Rectal smooth muscle tissue (tissue), 1 donor: ENCODE data around the gene ADGRG6.
"Not testable (repeated sequence)": the region's sequence is repeated elsewhere in the genome, so short reads cannot be mapped to it uniquely, and the experiment has no call there.

Experiments used
- H3K27ac ChIP-seq: one replicate; pipeline ENCODE4 v1.7.0; 2013; ENCODE audit warnings: low read depth, low read length, inconsistent platforms
- H3K27me3 ChIP-seq: one replicate; pipeline ENCODE4 v1.7.0; 2013; ENCODE audit warnings: low read length; ENCODE audit not compliant: control insufficient read depth, insufficient read depth
- H3K36me3 ChIP-seq: one replicate; pipeline ENCODE4 v1.7.0; 2013; ENCODE audit warnings: low read length; ENCODE audit not compliant: control insufficient read depth, insufficient read depth
- H3K4me1 ChIP-seq: one replicate; pipeline ENCODE4 v1.7.0; 2013; ENCODE audit warnings: low read length; ENCODE audit not compliant: control insufficient read depth, insufficient read depth
- H3K4me3 ChIP-seq: one replicate; pipeline ENCODE4 v1.7.0; 2013; ENCODE audit warnings: low read length
- H3K9ac ChIP-seq: one replicate; pipeline ENCODE4 v1.7.0; 2013; ENCODE audit warnings: low read length

ADGRG6 gene

GRCh38 chr6:142279350-142280180 lies 22.2 kb upstream of the ADGRG6 start:
- H3K4me1 ChIP-seq: no peaks in the 10 kb centered on the region
- no peak overlapping the region for H3K4me3 ChIP-seq
- H3K27me3 ChIP-seq: no peaks in the 10 kb centered on the region
- H3K36me3 ChIP-seq: no peaks in the 10 kb centered on the region
- H3K27ac ChIP-seq: no peak overlapping the region
- H3K9ac ChIP-seq: no peak overlapping the region

- Histone ChIP-seq H3K36me3 (no peaks in the 10 kb centered on the region), H3K27me3 (no peaks in the 10 kb centered on the region), H3K4me1 (no peaks in the 10 kb centered on the region), H3K9ac (no peak overlapping the region), H3K4me3 (no peak overlapping the region), H3K27ac (no peak overlapping the region)
Measured at GRCh38 chr6:142280265-142280664, 21.5 kb upstream of the ADGRG6 start.

GRCh38 chr6:142280927-142281326 lies 20.9 kb upstream of the ADGRG6 start:
- no peak overlapping the region for H3K9ac ChIP-seq
- H3K27ac ChIP-seq: no peak overlapping the region

GRCh38 chr6:142283138-142283537 lies 18.7 kb upstream of the ADGRG6 start:
- H3K9ac ChIP-seq, H3K27ac ChIP-seq, H3K4me3 ChIP-seq, H3K27me3 ChIP-seq, H3K4me1 ChIP-seq, H3K36me3 ChIP-seq: not testable (repeated sequence)

More at GRCh38 chr6:142280927-142281326, 20.9 kb upstream of the ADGRG6 start:
- Histone ChIP-seq H3K4me1 (no peaks in the 10 kb centered on the region), H3K36me3 (no peaks in the 10 kb centered on the region), H3K4me3 (no peak overlapping the region), H3K27me3 (no peaks in the 10 kb centered on the region)

- H3K36me3 ChIP-seq: no peaks in the 10 kb centered on the region
- H3K27ac ChIP-seq: no peak overlapping the region
- H3K9ac ChIP-seq: no peak overlapping the region
- H3K4me3 ChIP-seq: no peak overlapping the region
- H3K27me3 ChIP-seq: no peaks in the 10 kb centered on the region
- H3K4me1 ChIP-seq: no peaks in the 10 kb centered on the region
Measured at GRCh38 chr6:142284419-142284818, 17.4 kb upstream of the ADGRG6 start.

- no peaks in the 10 kb centered on the region for H3K4me1 ChIP-seq
- no peak overlapping the region for H3K27ac ChIP-seq
- H3K36me3 ChIP-seq: no peaks in the 10 kb centered on the region
- no peak overlapping the region for H3K9ac ChIP-seq
- no peaks in the 10 kb centered on the region for H3K27me3 ChIP-seq
- no peak overlapping the region for H3K4me3 ChIP-seq
Measured at GRCh38 chr6:142285235-142286087, 16.3 kb upstream of the ADGRG6 start.

GRCh38 chr6:142286088-142286409 lies 15.8 kb upstream of the ADGRG6 start:
- Histone ChIP-seq H3K36me3 (no peaks in the 10 kb centered on the region), H3K27ac (no peak overlapping the region), H3K27me3 (no peaks in the 10 kb centered on the region), H3K9ac (no peak overlapping the region), H3K4me1 (no peaks in the 10 kb centered on the region), H3K4me3 (no peak overlapping the region)

GRCh38 chr6:142289687-142290086 lies 12.1 kb upstream of the ADGRG6 start:
- H3K27ac ChIP-seq: no peak overlapping the region
- no peak overlapping the region for H3K4me3 ChIP-seq
- no peaks in the 10 kb centered on the region for H3K4me1 ChIP-seq
- H3K9ac ChIP-seq: no peak overlapping the region
- no peaks in the 10 kb centered on the region for H3K36me3 ChIP-seq
- no peaks in the 10 kb centered on the region for H3K27me3 ChIP-seq

- H3K4me3 ChIP-seq: no peak overlapping the region
- no peak overlapping the region for H3K27ac ChIP-seq
- no peaks in the 10 kb centered on the region for H3K27me3 ChIP-seq
- H3K36me3 ChIP-seq: no peaks in the 10 kb centered on the region
- no peak overlapping the region for H3K9ac ChIP-seq
- no peaks in the 10 kb centered on the region for H3K4me1 ChIP-seq
Measured at GRCh38 chr6:142290851-142291250, 11.0 kb upstream of the ADGRG6 start.

- Histone ChIP-seq H3K36me3 (no peaks in the 10 kb centered on the region), H3K27me3 (no peaks in the 10 kb centered on the region), H3K27ac (no peak overlapping the region), H3K9ac (no peak overlapping the region), H3K4me1 (no peaks in the 10 kb centered on the region), H3K4me3 (no peak overlapping the region)
Measured at GRCh38 chr6:142291512-142291911, 10.3 kb upstream of the ADGRG6 start.

GRCh38 chr6:142292166-142292924 lies 9.5 kb upstream of the ADGRG6 start:
- H3K27ac ChIP-seq: no peak overlapping the region
- no peaks in the 10 kb centered on the region for H3K4me1 ChIP-seq
- no peak overlapping the region for H3K9ac ChIP-seq
- H3K36me3 ChIP-seq: no peaks in the 10 kb centered on the region
- H3K27me3 ChIP-seq: no peaks in the 10 kb centered on the region
- no peak overlapping the region for H3K4me3 ChIP-seq

- no peaks in the 10 kb centered on the region for H3K27me3 ChIP-seq
- H3K4me1 ChIP-seq: no peaks in the 10 kb centered on the region
- no peak overlapping the region for H3K4me3 ChIP-seq
- no peak overlapping the region for H3K27ac ChIP-seq
- H3K36me3 ChIP-seq: no peaks in the 10 kb centered on the region
- no peak overlapping the region for H3K9ac ChIP-seq
Measured at GRCh38 chr6:142293121-142293520, 8.7 kb upstream of the ADGRG6 start.
